Islet precursor cell (in vitro differentiated cells): Measurements from ENCODE around the gene PLK3.
"Not testable (repeated sequence)": the region's sequence is repeated elsewhere in the genome, so short reads cannot be mapped to it uniquely, and the experiment has no call there.

Source experiments
- DNase-seq: peaks from one replicate; pipeline ENCODE4 v3.0.0-alpha.2; 2018

The PLK3 gene

DNA sequence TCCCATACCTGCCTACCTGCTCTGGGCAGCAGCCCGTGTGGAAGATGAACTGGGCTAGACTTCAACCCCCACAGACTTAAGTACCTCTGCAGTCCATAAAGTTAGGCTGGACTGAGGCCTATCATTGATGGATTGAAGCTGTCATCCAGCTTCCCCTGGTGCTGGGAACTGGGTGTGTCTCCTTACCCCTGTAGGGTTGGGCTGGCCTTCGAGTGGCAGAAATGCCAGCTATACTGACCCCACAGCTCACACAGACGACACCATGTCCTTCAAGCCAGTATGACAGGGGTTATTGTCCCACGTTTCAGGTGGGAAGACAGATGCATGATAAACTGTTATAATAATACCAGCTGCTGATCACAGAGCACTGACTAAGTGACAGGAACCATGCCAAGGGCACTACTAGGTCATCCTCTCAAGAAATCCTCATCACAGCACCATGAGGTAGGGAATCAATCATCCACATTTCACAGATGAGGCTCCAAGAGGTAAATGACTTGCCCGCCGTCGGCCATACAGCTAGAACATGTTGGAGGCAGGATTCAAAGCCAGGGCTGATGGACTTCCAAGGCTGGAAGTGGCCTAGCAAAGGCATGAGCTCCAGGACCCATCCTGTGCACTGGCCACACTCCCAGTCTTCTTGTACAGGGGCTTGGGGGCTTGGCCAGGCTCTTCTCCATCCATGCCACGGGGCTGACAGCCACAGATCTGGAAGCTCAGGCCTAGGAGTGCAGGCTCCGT is 11.9 kb upstream of the PLK3 start, which contains the start of gene BEST4:
Gene BEST4 (minus strand): TSS at position 51 of the 741 bp plus-strand sequence. CDS start 465 bp downstream, outside the sequence.
- DNase-seq = no peak

DNA sequence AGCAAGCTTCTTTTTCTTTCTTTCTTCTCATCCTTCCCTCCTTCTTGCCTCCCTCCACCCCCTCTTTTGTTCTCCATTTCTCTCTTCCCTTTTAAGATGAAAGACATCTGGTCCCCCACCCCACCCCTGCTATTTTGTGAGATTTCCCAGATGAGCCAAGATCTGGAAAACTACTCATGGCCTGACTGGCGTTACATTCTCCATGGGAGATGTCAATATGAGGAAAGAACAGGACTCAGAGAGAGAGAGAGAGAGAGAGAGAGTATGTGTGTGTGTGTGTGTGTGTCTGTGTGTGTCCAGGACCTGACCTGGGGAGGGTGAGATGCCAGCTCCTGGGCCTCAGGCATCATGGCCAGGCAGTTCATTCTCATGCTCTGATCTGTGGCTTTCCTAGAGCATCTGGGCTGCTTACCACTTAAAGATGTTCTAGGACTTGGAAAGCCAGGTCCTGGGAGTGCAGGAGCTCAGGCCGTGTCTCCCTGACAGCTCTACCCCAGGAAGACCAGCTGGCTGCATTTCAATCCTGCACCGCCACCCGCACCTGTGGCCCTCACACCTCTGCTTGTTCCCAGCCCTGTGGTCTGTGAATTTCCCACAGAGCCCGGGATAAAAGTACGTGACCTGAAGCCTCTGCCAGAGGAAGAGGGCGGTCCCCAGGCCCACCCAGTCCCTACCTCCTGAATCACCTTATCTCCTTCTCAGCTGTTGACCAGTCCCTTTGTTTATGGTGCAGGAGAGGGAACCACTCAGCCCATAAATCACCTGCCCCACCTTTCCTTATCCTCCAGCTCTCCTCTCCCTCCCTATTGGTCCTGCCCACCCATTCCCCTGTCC is 9.0 kb upstream of the PLK3 start:
- DNase-seq = no peak

DNA sequence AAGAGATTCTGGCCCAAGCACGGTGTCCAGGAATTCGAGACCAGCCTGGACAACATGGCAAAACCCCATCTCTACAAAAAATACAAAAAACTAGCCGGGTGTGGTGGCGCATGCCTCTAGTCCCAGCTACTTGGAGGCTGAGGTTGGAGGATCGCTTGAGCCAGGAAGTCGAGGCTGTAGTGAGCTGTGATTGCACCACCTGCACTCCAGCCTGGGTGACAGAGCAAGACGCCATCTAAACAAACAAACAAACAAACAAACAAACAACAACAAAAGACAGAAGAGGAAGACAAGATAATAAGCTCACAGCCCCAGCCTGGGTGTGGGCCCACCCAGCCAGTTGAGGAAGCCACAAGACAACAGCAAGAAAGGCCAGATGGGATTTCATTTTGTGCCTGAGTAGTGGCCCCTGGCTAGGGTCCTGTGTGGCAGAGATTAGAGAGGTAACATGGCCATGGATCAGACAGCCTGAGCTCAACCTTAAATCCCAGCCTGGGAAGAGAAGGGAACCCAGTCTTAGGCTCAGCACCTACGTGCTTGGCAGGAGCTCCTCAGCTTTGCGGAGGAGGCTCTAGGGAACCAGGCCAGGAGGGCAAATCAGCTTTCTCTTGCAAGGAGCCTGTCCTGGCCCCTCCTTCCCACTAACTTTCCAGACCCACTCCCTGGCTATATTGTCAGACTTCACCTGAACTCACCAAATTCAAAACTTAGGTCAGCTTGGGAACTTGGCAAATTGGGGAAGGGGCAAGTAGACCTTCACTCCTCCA is 7.3 kb upstream of the PLK3 start:
- DNase-seq = no peak

DNA sequence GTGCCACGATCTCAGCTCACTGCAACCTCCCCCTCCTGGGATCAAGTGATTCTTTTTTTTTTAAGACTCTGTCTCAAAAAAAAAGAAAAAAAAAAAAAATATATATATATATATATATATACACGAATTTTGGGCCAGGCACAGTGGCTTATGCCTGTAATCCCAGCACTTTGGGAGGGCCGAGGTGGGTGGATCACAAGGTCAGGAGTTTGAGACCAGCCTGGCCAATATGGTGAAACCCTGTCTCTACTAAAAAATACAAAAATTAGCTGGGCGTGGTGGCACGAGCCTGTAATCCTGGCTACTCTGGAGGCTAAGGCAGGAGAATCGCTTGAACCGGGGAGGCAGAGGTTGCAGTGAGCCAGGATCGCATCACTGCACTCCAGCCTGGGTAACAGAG is 2.3 kb upstream of the PLK3 start:
- DNase-seq = not testable (repeated sequence)

DNA sequence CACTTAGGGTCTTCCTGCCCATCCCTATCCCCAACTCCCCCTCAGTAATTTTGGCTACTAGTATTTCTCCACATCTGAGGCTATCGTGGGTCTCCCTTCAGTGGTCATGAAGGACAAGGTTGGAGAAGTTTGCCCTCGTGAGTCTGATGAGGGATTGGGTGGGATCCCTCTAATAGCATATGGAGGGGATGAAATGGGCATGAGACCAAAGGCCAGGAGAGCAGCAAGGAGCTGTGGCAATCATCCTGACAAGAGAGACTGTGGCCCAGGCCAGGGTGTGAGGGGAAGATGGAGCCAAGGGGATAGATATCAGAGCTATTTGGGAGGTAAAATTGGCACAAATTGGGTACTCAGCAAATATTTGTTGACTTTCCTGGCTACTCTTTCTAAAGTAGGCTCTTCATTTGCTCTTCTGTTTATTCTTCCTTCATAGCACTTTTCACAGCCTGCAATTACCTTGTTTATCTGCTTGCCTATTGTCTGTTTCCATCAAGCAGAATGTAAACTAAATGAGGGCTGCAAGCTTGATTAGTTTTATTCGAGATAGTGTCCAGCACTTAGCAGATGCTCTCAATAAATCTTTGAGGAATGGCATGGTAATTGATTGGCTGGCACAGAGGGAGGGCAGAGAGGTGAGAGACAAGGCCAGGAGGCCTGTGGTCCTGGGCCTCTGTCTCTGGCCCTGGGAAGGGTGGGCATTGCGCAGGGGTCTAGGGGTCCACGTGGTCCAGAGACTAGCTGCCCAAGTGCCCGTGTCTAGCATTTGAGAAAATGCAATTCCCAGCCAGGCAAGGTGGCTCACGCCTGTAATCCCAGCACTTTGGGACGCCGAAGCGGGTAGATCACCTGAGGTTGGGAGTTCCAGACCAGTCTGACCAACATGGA is 1.5 kb upstream of the PLK3 start:
- DNase-seq = no peak

DNA sequence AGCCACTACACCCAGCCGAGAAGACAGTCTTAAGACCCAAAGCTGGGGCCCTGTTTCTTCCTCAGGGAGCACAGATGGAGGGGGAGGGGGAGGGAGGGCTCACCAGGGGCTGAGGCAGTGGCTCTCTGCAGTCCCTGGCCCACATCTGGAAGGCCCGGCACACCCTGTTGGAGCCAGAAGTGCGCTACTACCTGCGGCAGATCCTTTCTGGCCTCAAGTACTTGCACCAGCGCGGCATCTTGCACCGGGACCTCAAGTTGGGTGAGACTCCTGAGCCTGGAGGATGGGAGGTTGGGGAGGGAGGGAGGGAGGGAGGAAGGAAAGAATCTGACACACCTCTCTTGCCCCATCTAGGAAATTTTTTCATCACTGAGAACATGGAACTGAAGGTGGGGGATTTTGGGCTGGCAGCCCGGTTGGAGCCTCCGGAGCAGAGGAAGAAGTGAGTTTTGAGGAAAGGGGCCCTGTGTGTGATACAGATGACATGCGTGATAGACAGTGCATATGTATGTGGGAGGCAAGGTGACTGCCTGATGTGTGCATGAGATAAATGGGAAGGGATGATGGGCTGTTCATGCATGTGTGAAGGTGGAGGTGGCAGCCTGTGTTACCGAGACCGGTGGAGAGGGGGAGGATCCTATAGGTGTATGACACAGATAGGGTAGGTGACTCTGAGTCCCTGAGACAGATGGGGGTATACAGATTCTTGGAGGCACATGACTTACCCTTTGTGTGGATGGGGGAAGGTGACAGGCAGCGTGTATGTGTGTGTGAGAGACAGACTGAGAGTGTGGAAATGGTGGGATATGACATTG is 1.5 kb downstream of the PLK3 start:
- no peak for DNase-seq

DNA sequence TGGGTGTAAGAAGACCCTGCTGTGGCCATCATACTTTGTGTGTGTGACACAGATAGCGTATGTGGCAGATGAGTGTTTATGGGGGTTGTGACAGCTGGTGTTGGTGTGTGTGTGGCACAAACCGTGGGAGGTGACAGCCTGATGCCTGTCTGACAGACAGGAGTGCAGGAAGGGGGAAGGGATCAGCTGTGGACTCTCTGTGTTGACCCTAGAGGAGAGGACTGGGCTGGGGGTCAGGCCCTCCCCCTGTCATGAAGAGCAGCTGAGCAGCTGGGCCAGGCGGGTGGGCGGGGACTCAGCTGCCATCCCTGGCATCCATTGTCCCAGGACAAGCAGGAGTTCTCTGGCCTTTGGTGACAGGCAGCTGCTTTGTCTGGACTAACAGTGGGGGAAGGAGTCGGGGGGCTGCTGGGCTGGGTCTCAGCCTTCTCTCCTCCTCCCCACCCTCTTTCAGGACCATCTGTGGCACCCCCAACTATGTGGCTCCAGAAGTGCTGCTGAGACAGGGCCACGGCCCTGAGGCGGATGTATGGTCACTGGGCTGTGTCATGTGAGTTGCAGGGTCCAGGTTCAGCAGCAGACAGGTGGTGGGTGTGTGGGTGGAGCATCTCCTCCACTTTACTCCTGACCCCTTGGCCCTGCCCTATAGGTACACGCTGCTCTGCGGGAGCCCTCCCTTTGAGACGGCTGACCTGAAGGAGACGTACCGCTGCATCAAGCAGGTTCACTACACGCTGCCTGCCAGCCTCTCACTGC is 2.3 kb downstream of the PLK3 start:
- DNase-seq = no peak

DNA sequence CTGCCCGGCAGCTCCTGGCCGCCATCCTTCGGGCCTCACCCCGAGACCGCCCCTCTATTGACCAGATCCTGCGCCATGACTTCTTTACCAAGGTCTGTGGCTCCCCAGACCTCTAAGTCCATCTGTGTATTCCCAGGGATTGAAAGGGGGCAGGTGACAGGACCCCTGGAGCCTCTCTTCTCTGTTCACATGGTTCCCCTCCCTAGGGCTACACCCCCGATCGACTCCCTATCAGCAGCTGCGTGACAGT is 2.8 kb downstream of the PLK3 start:
- no peak for DNase-seq

DNA sequence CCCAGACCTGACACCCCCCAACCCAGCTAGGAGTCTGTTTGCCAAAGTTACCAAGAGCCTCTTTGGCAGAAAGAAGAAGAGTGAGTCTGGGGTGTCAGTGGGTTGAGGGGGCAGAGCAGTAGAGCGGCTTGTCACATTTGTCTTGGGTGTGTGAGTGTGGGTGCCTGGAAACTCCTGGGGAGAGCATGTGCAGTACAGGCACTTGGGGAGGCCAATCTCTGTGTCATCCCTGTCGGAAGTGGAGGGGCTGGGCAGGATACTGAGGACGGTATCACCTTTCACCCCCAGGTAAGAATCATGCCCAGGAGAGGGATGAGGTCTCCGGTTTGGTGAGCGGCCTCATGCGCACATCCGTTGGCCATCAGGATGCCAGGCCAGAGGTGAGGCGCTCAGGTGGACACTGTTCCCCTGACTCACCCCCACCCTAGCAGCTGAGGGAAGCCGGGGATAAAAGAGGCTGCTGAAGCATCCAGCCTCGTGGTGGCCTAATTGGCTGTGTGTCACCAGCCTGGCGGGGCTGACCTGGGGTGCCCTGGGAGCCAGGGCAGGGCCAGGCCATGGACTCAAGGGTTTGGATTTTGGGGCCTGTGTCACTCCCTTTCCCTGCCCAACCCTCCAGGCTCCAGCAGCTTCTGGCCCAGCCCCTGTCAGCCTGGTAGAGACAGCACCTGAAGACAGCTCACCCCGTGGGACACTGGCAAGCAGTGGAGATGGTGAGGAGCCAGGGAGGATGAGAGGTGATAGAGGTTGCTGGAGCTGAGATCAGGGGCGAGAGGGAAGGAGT is 3.3 kb downstream of the PLK3 start:
- no peak for DNase-seq

DNA sequence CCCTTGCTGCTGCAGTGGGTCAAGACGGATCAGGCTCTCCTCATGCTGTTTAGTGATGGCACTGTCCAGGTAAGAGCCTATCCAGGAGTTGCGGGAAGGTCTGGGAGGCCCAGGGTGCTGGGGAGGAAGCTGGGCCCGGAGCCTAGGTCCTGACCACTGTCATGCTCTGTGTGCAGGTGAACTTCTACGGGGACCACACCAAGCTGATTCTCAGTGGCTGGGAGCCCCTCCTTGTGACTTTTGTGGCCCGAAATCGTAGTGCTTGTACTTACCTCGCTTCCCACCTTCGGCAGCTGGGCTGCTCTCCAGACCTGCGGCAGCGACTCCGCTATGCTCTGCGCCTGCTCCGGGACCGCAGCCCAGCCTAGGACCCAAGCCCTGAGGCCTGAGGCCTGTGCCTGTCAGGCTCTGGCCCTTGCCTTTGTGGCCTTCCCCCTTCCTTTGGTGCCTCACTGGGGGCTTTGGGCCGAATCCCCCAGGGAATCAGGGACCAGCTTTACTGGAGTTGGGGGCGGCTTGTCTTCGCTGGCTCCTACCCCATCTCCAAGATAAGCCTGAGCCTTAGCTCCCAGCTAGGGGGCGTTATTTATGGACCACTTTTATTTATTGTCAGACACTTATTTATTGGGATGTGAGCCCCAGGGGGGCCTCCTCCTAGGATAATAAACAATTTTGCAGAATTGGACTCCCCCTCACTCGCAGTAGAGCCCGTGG is 5.3 kb downstream of the PLK3 start:
- DNase-seq = peak; percentile 56

DNA sequence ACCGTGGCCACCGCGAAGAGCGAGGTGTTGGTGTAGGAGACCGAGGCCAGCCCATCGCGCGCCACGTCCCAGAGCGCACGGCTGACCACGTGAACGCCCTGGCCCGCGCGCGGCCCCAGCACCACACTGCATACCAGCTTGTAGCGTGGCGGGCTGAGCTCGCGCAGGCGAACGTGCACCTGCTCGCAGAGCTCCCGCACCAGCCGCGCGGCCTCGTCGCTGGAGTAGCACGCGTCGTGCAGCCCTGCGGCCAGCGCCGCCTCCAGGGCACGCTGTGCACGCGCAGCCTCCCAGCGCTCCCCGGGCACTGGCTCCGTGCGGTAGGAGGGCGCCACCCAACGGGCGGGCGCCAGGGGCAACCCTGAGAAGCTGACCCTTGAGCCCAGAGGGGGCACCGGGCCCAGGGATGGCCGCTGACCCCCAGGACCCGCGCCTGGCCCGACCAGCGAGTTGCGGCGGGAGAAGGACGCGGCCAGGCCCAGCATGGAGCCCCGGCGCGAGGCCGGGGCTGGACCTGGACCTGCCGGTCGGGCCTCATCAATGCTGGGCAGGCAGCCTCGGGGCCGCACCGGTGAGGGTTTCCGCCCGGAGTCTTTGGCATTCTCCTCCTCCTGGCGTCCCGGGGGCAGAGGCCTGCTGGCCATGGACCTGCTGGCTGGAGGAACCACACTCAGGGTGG is 6.0 kb downstream of the PLK3 start:
- no peak for DNase-seq

DNA sequence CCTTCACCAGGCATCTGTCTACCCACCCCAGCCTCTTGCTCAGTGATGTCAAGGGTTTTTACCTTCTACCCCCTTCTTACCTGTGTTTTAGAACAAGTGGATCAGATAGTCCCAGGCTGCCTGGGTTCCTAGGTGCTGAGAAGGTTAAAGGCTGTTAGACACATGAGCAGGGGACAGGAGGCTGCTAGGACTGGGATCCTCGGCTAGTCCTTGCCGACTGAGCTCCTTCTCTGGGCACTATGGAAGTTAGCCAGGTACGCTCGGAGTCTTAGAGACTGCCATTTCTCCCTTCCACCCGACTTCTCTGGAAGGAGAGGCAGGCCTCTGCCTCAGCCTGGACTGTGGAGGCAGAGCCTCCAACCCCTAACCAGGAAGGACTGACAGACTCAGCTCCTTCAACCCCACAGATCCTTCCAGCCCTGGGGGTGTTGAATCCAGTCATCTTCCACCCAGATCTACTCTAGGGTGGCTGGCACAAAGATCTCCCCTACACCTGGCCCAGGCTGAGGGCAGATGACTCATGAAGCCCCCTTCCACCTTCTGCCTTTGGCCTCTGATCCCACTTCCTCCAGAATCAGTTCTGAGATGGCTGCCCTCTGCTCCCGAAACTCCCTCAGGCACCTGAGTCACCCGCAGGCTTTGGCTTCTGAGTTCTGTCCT is 6.7 kb downstream of the PLK3 start, which contains the start of gene DYNLT4:
Gene DYNLT4 (minus strand): TSS at position 648 of the 660 bp plus-strand sequence. CDS start 683 bp downstream, outside the sequence.
- DNase-seq = no peak

DNA sequence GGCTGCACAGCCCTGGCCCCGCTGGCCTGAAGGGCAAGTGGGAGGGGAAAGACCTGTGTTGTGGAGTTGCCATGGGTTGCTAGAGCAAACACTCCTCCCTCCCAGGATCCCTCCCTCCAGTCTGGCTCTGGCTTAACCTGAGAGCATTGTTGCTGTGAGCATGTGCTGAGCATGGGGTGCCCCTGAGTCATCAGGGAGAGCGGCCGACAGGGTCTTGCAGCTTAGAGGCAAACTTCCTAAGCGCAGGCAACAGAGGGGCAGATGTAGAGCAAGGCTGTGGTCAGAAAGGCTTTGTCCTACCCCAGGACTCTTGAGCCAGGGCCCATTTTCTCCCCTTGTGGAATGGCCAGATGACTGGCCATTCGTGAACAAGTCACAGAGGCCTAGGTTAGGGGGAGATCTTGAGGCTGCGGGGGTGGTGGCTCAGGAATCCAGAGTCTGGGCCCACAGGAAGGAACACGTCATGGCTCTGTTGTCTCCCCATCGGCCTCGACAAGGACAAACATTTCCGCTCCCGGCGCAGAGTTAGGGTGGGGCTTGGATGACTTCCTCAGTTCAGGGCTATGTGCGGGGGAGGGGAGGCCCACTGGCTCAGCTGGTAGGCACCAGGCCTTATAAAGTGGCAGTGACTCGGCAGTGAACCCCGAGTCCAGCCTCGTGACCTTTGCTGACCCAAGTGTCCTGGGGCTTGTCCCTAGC is 7.3 kb downstream of the PLK3 start:
- DNase-seq = peak; percentile 100

DNA sequence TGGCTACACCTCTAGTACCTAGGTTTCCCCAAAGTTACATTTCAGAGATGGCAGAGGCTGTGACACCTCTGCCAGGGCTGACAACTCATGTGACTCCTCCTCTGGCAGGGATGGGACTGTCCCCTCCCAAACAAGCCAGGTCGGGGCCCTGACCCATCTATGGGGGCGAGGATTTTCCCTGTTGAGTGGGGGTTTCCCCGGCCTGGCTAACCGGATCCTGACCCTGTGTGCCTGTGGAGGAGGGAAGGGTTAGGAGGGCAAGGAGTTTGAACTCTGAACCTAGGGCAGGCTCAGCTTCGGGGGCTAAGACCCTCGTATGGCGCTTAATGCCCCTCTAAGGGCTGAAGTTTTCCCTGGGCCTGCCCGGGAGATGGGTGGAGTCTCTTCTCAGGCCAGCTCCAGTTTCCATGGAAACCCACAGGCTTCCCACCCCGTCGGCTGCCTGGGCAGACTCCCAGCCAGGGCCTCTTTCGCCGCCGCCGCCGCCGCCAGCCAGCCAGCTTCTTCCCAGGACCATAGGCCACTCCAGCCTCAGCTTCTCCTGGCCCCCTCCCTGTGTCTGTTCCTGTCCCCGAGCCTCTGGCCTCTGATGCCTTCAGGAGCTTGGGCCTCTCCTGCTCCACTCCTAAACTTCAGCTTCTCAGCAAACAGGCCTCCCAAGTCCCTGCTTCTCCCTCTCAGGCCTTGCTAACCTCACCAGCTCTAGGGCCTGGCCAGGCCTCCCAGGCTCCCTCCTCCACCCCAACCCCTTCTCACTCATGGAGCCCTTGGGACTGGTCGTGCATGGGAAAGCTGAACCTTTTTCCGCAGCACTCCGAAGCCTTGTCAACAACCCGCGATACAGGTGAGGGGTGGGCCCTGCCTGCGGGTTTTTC is 8.1 kb downstream of the PLK3 start, which contains the start of gene BTBD19:
Gene BTBD19 (plus strand): TSS at position 461 of the 875 bp plus-strand sequence. CDS start 298 bp downstream, at position 759.
- peak; percentile 96 for DNase-seq

DNA sequence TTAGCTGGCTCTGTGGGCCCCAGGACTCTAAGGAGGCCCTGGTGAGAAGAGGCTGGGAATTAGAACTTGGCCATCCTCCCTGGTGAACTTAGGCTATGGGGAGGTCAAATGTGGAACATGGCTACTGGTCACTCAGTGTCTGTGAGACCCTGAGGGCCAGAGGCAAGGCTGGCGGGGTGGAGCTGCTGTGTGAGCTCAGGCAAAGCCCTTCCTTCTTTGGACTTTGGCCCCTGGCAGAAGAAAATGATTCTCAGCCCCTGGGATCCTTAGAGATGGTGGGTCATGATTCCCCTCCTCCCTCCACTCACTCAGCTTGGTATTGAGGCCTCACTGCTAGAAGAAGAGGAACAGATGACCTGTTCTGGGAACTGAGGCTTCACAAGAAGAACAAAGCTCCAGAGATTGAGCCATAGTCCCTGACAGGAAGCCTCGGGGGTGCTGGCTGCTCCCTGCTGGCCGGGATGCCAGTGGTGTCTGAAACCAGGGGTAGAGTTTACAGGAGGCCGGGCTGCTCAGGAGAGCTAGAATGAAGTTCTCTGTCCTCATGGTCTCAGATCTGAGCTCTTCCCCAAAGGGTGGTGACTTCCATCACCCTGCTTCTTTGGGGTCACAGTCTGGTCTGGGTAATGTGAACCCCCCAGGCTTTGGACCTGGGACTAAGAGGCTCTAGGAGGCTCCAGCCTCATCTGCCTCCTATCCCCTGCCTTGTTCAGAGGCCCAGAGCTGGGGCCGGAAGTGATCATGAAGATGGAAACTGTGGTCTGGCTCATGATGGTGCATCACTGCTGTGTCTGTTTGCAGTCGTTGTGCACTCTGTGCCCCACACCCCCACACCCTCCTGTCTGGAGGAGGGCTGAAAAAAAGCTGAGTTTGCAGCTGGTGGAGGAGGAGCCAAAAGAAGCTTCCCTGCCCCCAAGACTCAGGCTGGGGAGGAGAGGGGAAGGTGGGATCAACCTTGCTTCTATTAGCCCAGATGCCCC is 9.1 kb downstream of the PLK3 start:
- DNase-seq = no peak
